Mucosa of descending colon (tissue), 3 donors: ENCODE measurements around the gene RBM46. TPM values are rescaled to one million over a fixed set of nuclear protein-coding genes. Genes with fewer than 3 reads are reported as not detected.

Experiments
- ATAC-seq: fragments of 200-7000 bp; cut with Tn5 transposase; one replicate; pipeline ENCODE4 v1.9.1; 2020; ENCODE audit warnings: mild to moderate bottlenecking, moderate library complexity
- DNase-seq, 3 donors: peaks; one replicate each; pipeline ENCODE4 v3.0.0-alpha.2; 2020
- H3K36me3 ChIP-seq: fragments of 200-600 bp; one replicate; pipeline ENCODE4 v1.8.0; 2021; ENCODE audit warnings: low read depth, mild to moderate bottlenecking
- H3K4me1 ChIP-seq: fragments of 200-600 bp; one replicate; pipeline ENCODE4 v1.8.0; 2021; ENCODE audit warnings: low read depth, mild to moderate bottlenecking
- H3K4me3 ChIP-seq: fragments of 200-600 bp; one replicate; pipeline ENCODE4 v1.8.0; 2021; ENCODE audit warnings: mild to moderate bottlenecking
- H3K9me3 ChIP-seq: fragments of 200-600 bp; one replicate; pipeline ENCODE4 v1.8.0; 2021; ENCODE audit warnings: mild to moderate bottlenecking
- intact Hi-C, 2 donors: fragments of 100-400 bp; cut with DNase I in 1 of 2; cut with micrococcal nuclease in 1 of 2; formaldehyde crosslinking; loops; one replicate each; pipeline versions ENCODE4 v1.11.0 to v1.11.1; 2022; cut with DNase I, micrococcal nuclease
- total RNA-seq, 3 donors: library from RNA; stranded (reverse); fragmentation: NEBNext Ultra II Directional in 2 of 3; extraction: Animal tissue kit (Norgen Biotek cat#: 25700) in 2 of 3; gene quantifications; one replicate each; pipeline versions ENCODE4 v1.2.1 to v1.2.4, GENCODE V29; 2021 to 2023
- TF ChIP-seq, protein P1 (sequence below): fragments of 200-600 bp; IDR thresholded peaks from one replicate; pipeline ENCODE4 v1.8.0; 2022; ENCODE audit warnings: antibody characterized with exemption, mild to moderate bottlenecking
- donor health status: DM: no; HTN: no; CAD: no; lungs with moderate emphysema.
- donor health status: DM: no; HTN: no; CAD: no.
- donor health status: DM: no; HTN: yes; CAD: no.

RBM46 gene
- total RNA-seq, 3 donors from 2014 or later, result not detected

DNA sequence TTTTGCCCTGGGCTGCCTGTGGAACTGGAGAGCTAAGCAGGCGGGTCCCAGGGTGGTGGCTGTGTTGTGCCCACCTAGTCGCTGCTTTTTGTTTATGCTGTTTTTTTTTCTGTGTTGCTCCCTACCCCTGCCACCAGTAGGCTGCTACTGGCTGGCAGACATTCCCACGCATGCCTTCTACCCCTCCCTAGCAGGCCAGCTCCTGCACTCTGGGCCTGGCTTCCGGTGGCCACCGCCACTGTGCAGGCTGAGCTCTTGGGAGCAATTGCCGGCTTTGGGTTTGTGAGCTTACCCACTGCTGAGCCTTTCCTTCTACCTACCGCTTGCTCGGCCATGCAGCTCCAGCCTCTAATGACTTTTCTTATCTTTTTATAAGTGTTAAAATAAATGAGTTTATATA, 57.6 kb downstream of the RBM46 start:
- Histone ChIP-seq H3K9me3 (no peaks in the 10 kb centered on the region), H3K4me3 (no peak overlapping the region), H3K36me3 (no peaks in the 10 kb centered on the region), H3K4me1 (no peaks in the 10 kb centered on the region)
- no peak for DNase-seq
- ATAC-seq, result no peak
- TF ChIP-seq, protein P1, sequence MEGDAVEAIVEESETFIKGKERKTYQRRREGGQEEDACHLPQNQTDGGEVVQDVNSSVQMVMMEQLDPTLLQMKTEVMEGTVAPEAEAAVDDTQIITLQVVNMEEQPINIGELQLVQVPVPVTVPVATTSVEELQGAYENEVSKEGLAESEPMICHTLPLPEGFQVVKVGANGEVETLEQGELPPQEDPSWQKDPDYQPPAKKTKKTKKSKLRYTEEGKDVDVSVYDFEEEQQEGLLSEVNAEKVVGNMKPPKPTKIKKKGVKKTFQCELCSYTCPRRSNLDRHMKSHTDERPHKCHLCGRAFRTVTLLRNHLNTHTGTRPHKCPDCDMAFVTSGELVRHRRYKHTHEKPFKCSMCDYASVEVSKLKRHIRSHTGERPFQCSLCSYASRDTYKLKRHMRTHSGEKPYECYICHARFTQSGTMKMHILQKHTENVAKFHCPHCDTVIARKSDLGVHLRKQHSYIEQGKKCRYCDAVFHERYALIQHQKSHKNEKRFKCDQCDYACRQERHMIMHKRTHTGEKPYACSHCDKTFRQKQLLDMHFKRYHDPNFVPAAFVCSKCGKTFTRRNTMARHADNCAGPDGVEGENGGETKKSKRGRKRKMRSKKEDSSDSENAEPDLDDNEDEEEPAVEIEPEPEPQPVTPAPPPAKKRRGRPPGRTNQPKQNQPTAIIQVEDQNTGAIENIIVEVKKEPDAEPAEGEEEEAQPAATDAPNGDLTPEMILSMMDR, result no peak
- intact Hi-C loops, result no loop called here

DNA sequence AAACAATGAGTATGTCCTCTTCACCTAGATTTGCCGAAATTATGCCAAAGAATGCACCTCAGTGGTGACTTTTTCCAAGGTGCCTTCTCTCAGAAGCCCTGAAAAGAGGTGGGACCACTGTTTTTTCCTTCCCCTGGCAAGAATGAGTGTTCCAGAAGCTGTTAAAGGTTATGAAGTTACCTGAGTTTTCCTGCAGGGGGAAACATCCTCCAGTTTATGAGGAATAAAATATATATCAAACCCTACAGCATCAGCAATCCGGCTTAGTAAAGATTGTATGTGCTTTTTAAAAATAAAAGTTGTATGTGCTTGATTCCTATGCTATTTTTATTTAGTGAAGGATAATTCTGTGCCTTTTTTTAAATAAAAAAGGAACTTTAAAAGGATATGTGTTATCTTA, 73.3 kb downstream of the RBM46 start:
- TF ChIP-seq, protein P1, result no peak
- H3K4me3 ChIP-seq, result no peak overlapping the region

DNA sequence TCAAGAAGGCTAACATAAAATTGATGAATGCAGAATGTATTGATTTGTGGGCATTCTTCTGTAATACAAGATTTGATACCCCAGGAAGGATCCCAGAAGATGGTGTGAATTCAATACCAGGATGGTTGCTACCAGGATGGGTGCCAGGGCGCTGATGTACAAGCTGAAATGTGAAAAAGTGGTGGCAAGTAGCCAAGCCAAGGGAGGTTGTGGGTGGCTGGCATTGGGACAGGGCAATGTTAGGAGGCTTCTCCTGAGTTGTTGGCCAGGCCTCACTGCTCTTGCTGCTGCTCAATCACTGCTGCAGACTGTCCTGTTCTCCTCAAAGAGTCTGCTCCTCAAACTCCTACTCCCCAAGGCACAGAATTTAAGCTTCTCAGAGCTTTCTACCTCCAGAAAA, 77.1 kb downstream of the RBM46 start:
- Histone ChIP-seq H3K36me3 (no peaks in the 10 kb centered on the region), H3K4me3 (no peak overlapping the region), H3K9me3 (peaks cover 7% of the 10 kb centered on the region), H3K4me1 (no peaks in the 10 kb centered on the region)
- intact Hi-C loops, result no loop called here
- DNase-seq (no peak), ATAC-seq (no peak)
- TF ChIP-seq, protein P1, result no peak

More for the DNA sequence above, 73.3 kb downstream of the RBM46 start:
- no peak for DNase-seq
- ATAC-seq, result no peak
- no peaks in the 10 kb centered on the region for H3K36me3 ChIP-seq
- H3K9me3 ChIP-seq, result no peaks in the 10 kb centered on the region
- intact Hi-C loops, result no loop called here
- H3K4me1 ChIP-seq, result no peaks in the 10 kb centered on the region

DNA sequence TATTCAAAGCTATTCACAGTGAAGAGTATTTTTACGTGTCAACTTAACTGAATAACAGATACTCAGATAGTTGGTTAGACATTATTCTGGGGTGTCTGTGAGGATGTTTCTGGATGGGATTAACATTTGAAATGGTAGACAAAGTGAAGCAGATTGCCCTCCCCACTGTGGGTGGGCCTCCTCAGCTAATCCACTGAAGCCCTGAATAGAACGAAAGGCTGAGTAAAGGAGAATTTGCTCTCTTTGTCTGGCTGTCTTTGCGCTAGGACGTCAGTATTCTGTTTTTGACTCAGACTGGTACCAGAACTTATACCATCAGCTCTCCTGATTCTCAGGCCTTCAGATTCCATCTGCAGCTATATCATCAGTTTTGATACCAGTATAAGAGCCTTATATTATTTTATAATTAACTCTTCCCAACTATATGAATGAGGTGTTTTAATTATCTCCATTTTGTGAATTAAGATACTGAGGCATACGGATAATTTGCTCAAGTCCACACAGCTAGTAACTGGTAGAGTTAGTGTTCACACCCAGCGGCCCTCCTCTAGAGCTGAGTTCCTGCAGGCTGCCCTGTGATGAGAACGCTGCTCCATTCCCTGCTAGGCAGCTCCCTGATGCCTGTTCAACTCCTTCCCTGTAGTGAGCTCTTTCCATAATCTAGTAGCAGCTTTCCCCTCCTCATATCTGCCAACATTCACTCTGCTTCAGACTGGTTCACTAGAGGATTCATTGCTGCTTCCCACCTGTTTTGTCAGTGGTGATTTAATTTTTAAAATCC, 87.5 kb downstream of the RBM46 start:
- no peaks in the 10 kb centered on the region for H3K4me1 ChIP-seq
- TF ChIP-seq, protein P1, result no peak
- ATAC-seq (no peak), DNase-seq (no peak)
- intact Hi-C loops, result no loop called here
- no peaks in the 10 kb centered on the region for H3K36me3 ChIP-seq
- H3K9me3 ChIP-seq, result peaks cover 5% of the 10 kb centered on the region
- no peak overlapping the region for H3K4me3 ChIP-seq

DNA sequence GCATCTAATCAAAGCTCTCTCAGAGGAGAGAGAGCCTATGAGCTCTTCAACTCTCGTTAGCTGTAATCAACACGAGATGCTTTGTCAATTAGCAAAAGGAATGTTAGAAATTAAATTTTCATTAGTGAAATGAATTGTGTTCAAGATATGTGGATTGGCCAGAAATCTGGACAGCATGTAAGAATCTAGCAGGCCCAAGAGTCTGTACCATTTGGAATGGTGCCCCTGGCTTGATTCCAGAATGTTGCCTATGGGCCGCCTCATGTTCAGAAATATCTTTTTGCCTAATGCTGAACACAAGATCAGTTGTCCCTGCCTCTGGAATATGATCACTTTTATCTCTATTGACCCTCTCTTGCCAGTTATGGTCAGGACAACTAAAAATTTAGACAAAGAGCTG, 88.2 kb downstream of the RBM46 start:
- intact Hi-C loops, result no loop called here
- Histone ChIP-seq H3K9me3 (peaks cover 10% of the 10 kb centered on the region), H3K4me3 (no peak overlapping the region), H3K4me1 (no peaks in the 10 kb centered on the region), H3K36me3 (no peaks in the 10 kb centered on the region)
- TF ChIP-seq, protein P1, result no peak
- ATAC-seq (no peak), DNase-seq (no peak)
